Thyroid gland (tissue), 4 donors: ENCODE measurements around the gene MYMK.

ENCODE experiments used
- CTCF ChIP-seq, 6 experiments: fragments of 200-600 bp in 3 of 6; fragments of 450-650 bp in 3 of 6; sonication (generic) in 3 of 6; IDR thresholded peaks; one replicate each; pipeline ENCODE4 v1.5.1; 2016 to 2019; ENCODE audit warnings: antibody characterized with exemption in 6 of 6, mild to moderate bottlenecking in 2 of 6, inconsistent platforms in 1 of 6, moderate library complexity in 1 of 6
- POLR2A ChIP-seq, 2 donors: fragments of 450-650 bp; IDR thresholded peaks; one replicate each; pipeline ENCODE4 v1.6.1; 2017; ENCODE audit warnings: antibody characterized with exemption in 2 of 2, mild to moderate bottlenecking in 2 of 2, moderate library complexity in 1 of 2

DNA sequence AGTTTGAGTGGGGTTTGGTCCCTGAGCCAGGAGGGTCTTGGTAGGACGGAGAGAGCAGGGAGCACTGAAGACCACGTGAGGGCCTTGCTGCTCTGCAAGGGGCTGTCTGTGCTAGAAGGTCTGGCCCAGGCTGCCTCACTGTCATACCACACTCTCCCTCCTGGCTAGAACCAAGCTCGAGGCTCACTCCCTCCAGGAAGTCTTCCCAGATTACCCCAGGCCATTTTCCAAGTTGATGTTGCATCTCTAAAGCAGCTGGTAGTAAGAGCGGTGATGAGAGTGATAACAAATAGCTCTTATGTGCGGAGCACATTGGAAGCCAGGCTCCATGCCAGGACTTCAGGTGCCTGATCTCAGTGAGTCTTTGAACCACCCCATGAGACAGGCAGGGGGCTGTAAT lies 6.6 kb downstream of the MYMK start:
- no peak for TF ChIP-seq CTCF (IDR thresholded peaks at IDR 0.05)
- TF ChIP-seq POLR2A (IDR thresholded peaks at IDR 0.05), result no peak
